Measurements from ENCODE around the gene CMC4.
A peak's percentile ranks its signal among the peaks of the same experiment; 100 is the strongest.

The CMC4 gene

GRCh38 chrX:155094468-155095061 lies 23.6 kb upstream of the CMC4 start:
- DNase-seq (ENCODE audit: low read depth): no peak
- H3K4me3 ChIP-seq (ENCODE audit: low read depth, low read length): no peak overlapping the region
- peak; percentile 50; the same call in 1 of the 2 replicates for TF ChIP-seq CTCF (IDR thresholded peaks at IDR 0.05; ENCODE audit: control insufficient read depth, extremely low read depth, insufficient read depth)

- no peak overlapping the region for H3K4me3 ChIP-seq (ENCODE audit: low read depth, low read length)
- DNase-seq (ENCODE audit: low read depth): no peak
- TF ChIP-seq CTCF (IDR thresholded peaks at IDR 0.05; ENCODE audit: control insufficient read depth, extremely low read depth, insufficient read depth): no peak
Measured at GRCh38 chrX:155086961-155087735, 16.2 kb upstream of the CMC4 start.

- H3K4me3 ChIP-seq (ENCODE audit: low read depth, low read length): no peak overlapping the region
- DNase-seq (ENCODE audit: low read depth): no peak
- peak; percentile 29 for TF ChIP-seq CTCF (IDR thresholded peaks at IDR 0.05; ENCODE audit: control insufficient read depth, extremely low read depth, insufficient read depth)
Measured at GRCh38 chrX:155086202-155086840, 15.4 kb upstream of the CMC4 start.

- no peak for TF ChIP-seq CTCF (IDR thresholded peaks at IDR 0.05; ENCODE audit: control insufficient read depth, extremely low read depth, insufficient read depth)
- no peak for DNase-seq (ENCODE audit: low read depth)
- peak overlapping the region; percentile 76 for H3K4me3 ChIP-seq (ENCODE audit: low read depth, low read length)
Measured at GRCh38 chrX:155071694-155072280, 851 bp upstream of the CMC4 start.

GRCh38 chrX:155070663-155070974 lies 317 bp downstream of the CMC4 start:
- peak overlapping the region; percentile 71 for H3K4me3 ChIP-seq (ENCODE audit: low read depth, low read length)
- no peak for TF ChIP-seq CTCF (IDR thresholded peaks at IDR 0.05; ENCODE audit: control insufficient read depth, extremely low read depth, insufficient read depth)
- DNase-seq (ENCODE audit: low read depth): no peak

GRCh38 chrX:155070038-155070437 lies 898 bp downstream of the CMC4 start:
- DNase-seq (ENCODE audit: low read depth): no peak
- TF ChIP-seq CTCF (IDR thresholded peaks at IDR 0.05; ENCODE audit: control insufficient read depth, extremely low read depth, insufficient read depth): no peak
- H3K4me3 ChIP-seq (ENCODE audit: low read depth, low read length): peak overlapping the region; percentile 71

All from LNCaP clone FGC (cell line).